Esophagus muscularis mucosa (tissue), 3 donors: ENCODE data around the gene CDC6.

ENCODE experiments used
- CTCF ChIP-seq, 3 experiments: fragments of 200-600 bp in 2 of 3; fragments of 450-650 bp in 1 of 3; sonication (generic) in 2 of 3; IDR thresholded peaks; one replicate each; pipeline ENCODE4 v1.5.1; 2017 to 2019; ENCODE audit warnings: antibody characterized with exemption in 3 of 3, mild to moderate bottlenecking in 2 of 3, moderate library complexity in 1 of 3
- POLR2A ChIP-seq: fragments of 450-650 bp; IDR thresholded peaks from one replicate; pipeline ENCODE4 v1.6.1; 2017; ENCODE audit warnings: antibody characterized with exemption, moderate library complexity, mild to moderate bottlenecking, low read depth

GRCh38 chr17:40319651-40320540, 32.2 kb downstream of the CDC6 start:
- no peak for TF ChIP-seq CTCF (IDR thresholded peaks at IDR 0.05)
- no peak for TF ChIP-seq POLR2A
